ENCODE measurements around the gene BIN1.
"Not testable (repeated sequence)": the region's sequence is repeated elsewhere in the genome, so short reads cannot be mapped to it uniquely, and the experiment has no call there.

BIN1 gene

GRCh38 chr2:127029350-127030051, 77.5 kb downstream of the BIN1 start:
- in situ Hi-C loops (cut with HindIII; ENCODE audit: low sequenced_read_pairs), result no loop called here

- in situ Hi-C loops (cut with HindIII; ENCODE audit: low sequenced_read_pairs), result not testable (repeated sequence)
These were observed 78.2 kb downstream of the BIN1 start for GRCh38 chr2:127028745-127029144.

DNA sequence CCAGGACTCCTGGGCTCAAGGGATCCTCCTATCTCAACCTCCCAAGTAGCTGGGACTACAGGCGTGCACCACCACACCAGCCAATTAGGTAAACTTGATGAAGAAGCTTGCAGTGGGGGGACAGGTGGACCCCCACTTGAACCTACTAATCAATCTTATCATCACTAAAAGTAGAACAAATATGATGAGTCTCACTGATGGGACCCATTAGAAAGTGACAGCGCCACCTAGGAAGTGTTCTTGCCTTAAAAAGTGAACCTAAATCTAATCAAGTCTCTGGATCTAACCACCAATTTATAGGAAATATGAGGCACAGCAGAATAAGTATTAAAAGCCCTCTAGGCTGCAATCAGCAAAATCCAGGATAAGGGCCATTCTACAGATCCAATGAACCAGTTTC, 79.2 kb downstream of the BIN1 start:
- in situ Hi-C loops (cut with HindIII; ENCODE audit: low sequenced_read_pairs), result no loop called here

DNA sequence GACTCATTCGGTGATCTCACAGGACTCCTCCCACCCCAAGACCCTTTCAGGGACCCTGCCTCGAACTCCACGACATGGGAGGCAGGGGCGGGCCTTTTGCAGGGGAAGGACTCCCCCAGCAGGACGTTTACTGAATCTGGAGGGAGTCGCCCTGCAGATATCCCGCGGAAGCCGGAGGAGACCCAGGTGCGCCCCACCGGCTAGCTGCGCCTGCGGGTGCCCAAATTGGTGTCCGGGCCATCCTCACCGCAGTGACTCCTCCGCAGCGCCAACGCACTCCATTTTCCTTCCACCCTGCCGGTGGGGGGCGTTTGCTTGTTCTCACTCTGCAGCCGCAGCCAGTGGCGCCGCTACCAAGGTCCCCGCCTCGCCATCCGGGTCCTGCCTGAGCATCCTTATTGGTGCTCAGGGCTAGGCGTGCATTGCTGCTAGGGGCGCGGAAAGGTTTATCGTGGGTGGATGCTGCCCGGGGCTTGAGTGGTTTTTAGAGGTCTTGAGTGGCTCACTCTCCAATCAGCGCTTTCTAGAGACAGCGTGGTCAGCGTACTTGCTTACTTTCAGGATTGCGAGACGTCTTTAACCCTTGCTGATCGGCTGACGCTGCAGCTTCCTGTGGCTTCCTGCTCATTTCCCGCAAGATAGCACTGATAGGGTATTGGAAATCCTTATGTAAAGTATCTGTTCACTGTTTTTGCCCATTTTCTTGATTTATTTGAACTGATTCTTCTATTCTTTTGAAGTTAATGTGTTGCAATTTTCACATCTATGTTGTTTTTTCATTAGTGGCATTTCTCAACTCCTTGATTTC, 81.4 kb downstream of the BIN1 start:
- in situ Hi-C loops (cut with HindIII; ENCODE audit: low sequenced_read_pairs), result no loop called here

- in situ Hi-C loops (cut with HindIII; ENCODE audit: low sequenced_read_pairs), result no loop called here
These were observed 82.1 kb downstream of the BIN1 start for GRCh38 chr2:127024769-127025358.

DNA sequence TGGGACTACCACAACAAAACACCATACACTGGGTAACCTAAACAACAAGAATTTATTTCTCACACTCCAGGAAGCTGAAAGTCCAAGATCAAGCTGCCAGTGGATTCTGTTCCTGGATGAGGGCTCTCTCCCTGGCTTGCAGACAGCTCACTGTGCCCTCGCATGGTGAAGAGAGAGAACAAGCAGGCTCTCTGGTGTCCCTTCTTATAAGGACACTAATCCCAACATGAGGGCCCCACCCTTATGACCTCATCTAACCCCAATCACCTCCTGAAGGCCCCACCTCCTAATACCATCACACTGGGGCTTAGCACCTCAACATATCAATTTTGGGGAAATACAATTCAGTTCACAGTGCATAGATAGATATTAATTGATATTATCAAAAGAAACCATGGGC, 83.5 kb downstream of the BIN1 start:
- in situ Hi-C loops (cut with HindIII; ENCODE audit: low sequenced_read_pairs), result no loop called here

GRCh38 chr2:127022817-127023216, 84.1 kb downstream of the BIN1 start:
- in situ Hi-C loops (cut with HindIII; ENCODE audit: low sequenced_read_pairs), result no loop called here

- in situ Hi-C loops (cut with HindIII; ENCODE audit: low sequenced_read_pairs), result no loop called here
These were observed 86.4 kb downstream of the BIN1 start for GRCh38 chr2:127020536-127020935.

GRCh38 chr2:127017548-127017947, 89.4 kb downstream of the BIN1 start:
- in situ Hi-C loops (cut with HindIII; ENCODE audit: low sequenced_read_pairs), result no loop called here

DNA sequence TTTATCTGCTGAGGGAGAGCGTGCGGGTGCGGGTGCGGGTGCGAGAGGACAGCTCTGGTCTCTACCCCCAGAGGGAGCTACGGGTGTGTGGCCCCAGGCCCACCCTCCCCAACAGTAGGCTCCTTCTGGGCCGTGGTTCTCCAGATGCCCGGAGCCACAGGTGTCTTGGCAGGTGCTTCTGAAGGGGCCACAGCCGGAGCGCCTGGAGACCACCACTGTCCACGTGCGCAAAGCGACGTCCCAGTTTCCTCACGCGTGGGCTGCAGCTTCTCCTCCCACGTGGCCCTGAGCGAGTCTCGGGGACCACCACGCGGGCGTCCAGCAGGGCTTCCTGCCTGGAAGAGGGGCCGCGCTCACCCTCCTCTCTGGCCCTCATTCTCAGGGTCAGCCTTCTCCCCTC, 90.6 kb downstream of the BIN1 start:
- in situ Hi-C loops (cut with HindIII; ENCODE audit: low sequenced_read_pairs), result no loop called here

DNA sequence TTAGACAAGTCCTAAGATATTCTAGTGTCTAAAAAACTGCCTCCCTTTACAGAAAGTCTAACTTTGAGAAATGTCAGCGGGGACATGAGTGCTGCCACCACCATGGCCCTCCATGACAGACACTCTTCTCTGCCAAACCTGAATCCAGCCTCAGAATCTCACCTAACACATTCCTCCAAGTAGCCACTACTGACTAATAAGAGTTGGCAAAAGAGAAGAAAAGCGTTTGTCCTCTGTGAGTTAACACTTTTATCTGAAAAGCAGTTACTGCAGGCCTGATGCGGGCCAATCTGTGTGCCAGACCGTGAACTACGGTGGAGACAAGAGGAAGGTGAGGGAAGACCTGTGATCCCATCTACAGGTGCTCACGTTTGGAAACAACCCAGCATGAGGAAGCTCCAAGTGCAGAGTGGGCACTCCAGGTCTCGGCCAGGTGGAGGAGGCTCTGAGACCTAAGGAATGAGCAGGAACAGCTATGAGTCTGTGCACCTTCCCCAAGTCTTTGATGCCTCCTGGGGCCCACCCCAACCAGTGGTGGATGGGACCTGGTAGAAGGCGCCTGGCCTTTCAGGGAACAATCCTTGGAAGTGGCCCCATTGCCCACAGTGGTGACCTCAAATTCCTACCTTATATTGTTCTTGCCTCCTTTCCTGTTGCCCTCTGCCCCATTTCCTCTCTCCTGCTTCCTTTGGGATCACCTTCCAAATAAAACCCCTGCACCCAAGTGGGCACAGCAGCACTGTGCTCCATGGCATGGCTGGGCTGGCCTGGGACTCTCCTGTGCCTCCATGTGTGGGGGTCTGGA, 91.6 kb downstream of the BIN1 start:
- in situ Hi-C loops (cut with HindIII; ENCODE audit: low sequenced_read_pairs), result no loop called here

- in situ Hi-C loops (cut with HindIII; ENCODE audit: low sequenced_read_pairs), result no loop called here
These were observed 92.3 kb downstream of the BIN1 start for GRCh38 chr2:127014630-127015029.

DNA sequence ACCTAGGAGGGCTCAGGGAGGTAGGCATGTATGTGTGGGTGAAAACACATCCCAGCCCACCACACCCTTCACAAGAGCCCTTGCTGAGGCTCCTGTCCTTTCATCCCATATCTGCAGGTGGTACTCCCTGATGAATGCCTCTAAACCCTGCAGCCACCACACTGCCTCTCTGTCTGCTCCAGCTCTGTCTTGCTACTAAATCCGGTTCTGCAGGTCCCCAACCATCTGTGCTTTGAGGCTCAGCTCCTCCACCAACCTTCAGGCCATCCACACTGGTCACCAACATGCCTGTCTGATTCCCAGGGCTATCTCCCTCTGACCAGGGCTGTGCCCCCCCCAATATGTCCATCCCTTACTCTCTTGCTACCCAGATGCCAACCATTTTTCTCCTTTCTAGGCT, 92.7 kb downstream of the BIN1 start:
- in situ Hi-C loops (cut with HindIII; ENCODE audit: low sequenced_read_pairs), result no loop called here

GRCh38 chr2:127012868-127013267, 94.1 kb downstream of the BIN1 start:
- in situ Hi-C loops (cut with HindIII; ENCODE audit: low sequenced_read_pairs), result no loop called here

- in situ Hi-C loops (cut with HindIII; ENCODE audit: low sequenced_read_pairs), result no loop called here
These were observed 94.7 kb downstream of the BIN1 start for GRCh38 chr2:127012215-127012614.

DNA sequence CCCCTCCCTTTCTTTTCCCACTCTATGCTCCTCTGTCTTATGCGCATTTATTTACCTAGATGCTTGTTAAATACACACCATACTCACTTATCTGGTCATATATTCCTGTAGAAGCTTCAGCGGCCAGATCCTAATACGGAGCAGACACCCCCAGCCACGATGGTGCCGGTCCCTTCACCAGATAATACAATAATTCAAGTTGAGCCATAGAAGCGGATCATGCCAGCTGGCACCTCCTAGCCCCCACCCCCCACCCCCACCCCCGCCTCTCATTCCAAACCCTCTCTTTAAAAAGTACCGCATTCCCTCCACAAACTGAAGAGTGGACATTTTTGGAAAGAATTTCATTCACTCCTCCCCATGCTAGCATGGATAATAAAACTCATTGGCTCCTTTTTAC, 95.2 kb downstream of the BIN1 start:
- in situ Hi-C loops (cut with HindIII; ENCODE audit: low sequenced_read_pairs), result no loop called here

- in situ Hi-C loops (cut with HindIII; ENCODE audit: low sequenced_read_pairs), result no loop called here
These were observed 95.7 kb downstream of the BIN1 start for GRCh38 chr2:127011231-127011661.

DNA sequence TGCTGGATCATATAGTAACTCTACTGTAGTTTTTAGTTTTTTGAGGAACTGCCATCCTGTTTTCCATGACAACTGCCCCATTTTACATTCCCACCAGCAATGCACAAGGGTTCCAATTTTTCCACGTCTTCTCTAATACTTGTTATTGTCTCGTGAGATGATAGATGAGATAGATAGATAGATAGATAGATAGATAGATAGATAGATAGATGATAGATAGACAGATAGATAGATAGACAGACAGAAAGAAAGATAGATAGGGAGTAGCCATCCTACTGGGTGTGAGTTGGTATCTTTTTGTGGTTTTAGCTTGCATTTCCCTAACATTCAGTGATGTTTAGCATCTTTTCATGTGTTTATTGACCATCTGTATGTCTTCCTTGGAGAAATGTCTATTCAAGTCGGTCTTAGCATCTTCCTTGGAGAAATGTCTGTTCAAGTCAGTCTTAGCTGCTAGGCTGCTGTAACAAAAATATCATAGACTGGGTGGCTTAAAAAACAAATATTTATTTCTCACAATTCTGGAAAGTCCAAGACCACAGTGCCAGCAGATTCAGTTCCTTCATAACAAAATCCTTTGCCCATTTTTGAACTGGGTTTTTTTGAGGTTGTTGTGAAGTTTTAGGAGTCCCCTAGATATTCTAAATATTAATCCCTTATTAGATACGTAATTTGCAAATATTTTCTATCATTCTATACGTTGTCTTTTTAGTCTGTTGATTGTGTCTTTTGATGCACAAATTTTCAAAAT, 98.5 kb downstream of the BIN1 start:
- in situ Hi-C loops (cut with HindIII; ENCODE audit: low sequenced_read_pairs), result no loop called here

DNA sequence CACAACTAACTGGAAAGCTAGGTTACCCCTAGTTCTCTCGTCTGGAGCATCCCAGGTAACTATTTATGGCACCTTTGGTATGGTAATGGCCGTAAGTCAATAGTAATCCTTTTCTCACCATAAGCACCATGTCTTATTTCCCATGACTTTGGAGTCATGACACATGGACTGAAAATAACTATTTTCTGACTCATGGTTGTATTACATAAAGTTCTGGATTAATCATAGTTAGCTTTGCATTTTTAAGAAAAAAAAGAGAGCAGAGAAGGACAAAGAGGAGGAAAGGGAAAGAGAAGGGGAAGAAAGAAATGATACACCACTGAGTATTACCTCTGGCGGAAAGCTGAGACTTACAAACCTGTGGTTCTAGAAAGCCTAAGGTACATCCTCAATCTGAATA, 99.3 kb downstream of the BIN1 start:
- in situ Hi-C loops (cut with HindIII; ENCODE audit: low sequenced_read_pairs), result no loop called here

- in situ Hi-C loops (cut with HindIII; ENCODE audit: low sequenced_read_pairs), result no loop called here
These were observed 100.0 kb downstream of the BIN1 start for GRCh38 chr2:127006962-127007361.
